Vagina (tissue), 2 donors: ENCODE results near the gene BAHCC1. TPM values are rescaled to one million over a fixed set of nuclear protein-coding genes. Genes with fewer than 3 reads are reported as not detected.

ENCODE experiments used
- DNase-seq, 2 donors: peaks; one replicate each; pipeline ENCODE4 v3.0.0-alpha.2; 2017; ENCODE audit errors: extremely low spot score in 2 of 2
- H3K27ac ChIP-seq: fragments of 200-600 bp; sonication (generic); one replicate; pipeline ENCODE4 v1.5.1; 2019
- H3K27me3 ChIP-seq: fragments of 200-600 bp; sonication (generic); one replicate; pipeline ENCODE4 v1.5.1; 2019
- H3K36me3 ChIP-seq, 2 donors: fragments of 200-600 bp; sonication (generic); one replicate each; pipeline ENCODE4 v1.5.1; 2017 to 2019
- H3K4me1 ChIP-seq: fragments of 200-600 bp; sonication (generic); one replicate; pipeline ENCODE4 v1.5.1; 2019
- H3K4me3 ChIP-seq, 2 donors: fragments of 200-600 bp; sonication (generic); 1 replicate in 1 of 2; 2 replicates in 1 of 2; pipeline ENCODE4 v1.5.1; 2016 to 2019
- H3K9me3 ChIP-seq: fragments of 200-600 bp; sonication (generic); one replicate; pipeline ENCODE4 v1.5.1; 2019
- CTCF ChIP-seq, 3 experiments: fragments of 450-650 bp in 2 of 3; fragments of 200-600 bp in 1 of 3; sonication (generic) in 1 of 3; IDR thresholded peaks; one replicate each; pipeline ENCODE4 v1.5.1; 2017 to 2019; ENCODE audit warnings: antibody characterized with exemption in 3 of 3, mild to moderate bottlenecking in 2 of 3, moderate library complexity in 2 of 3
- POLR2A ChIP-seq, 2 donors: fragments of 450-650 bp; IDR thresholded peaks; one replicate each; pipeline ENCODE4 v1.6.1; 2017; ENCODE audit warnings: antibody characterized with exemption in 2 of 2, mild to moderate bottlenecking in 2 of 2, moderate library complexity in 2 of 2
- POLR2AphosphoS5 ChIP-seq, 2 donors: sonication (generic); formaldehyde crosslinking; IDR thresholded peaks; one replicate each; pipeline ENCODE4 v1.9.0; 2017; ENCODE audit warnings: antibody characterized with exemption in 2 of 2, mild to moderate bottlenecking in 2 of 2, low read depth in 1 of 2; ENCODE audit not compliant: insufficient read depth in 1 of 2
- intact Hi-C: fragments of 100-400 bp; cut with DNase I; formaldehyde crosslinking; loops from one replicate; pipeline ENCODE4 v1.15.1; 2023
- total RNA-seq: library from RNA; depleted of rRNA; stranded (reverse); fragments of >200 nt; gene quantifications from one replicate; pipeline ENCODE4 v1.2.3, GENCODE V29; 2016

The BAHCC1 gene
- total RNA-seq, 1 donor from 2014 or later, result 9.1 TPM

DNA sequence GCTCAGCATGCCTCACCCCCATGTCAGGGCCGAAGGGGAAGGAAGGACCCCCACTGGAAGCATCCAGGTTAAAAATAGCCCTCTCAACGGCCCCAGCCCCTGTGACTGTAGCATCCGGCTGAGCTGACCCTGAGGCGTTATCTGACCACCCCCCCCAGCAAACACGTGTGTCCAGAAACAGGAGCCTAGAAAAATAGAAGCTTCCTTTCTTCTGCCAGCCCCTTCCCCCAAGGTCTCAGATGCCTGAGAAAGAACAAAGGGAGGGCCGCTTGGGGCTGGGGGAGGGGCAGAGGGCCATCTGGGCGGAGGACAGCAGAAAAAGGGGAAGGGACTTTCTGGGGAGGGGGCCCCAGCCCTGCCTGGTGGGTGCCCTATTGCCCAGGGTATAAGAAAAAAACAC is 61.5 kb downstream of the BAHCC1 start:
- Histone ChIP-seq H3K27me3 (no peaks in the 10 kb centered on the region), H3K4me3 (no peak overlapping the region), H3K4me1 (no peaks in the 10 kb centered on the region), H3K27ac (no peak overlapping the region), H3K36me3 (no peaks in the 10 kb centered on the region), H3K9me3 (no peaks in the 10 kb centered on the region)
- intact Hi-C loops, result no loop called here
- no peak for DNase-seq
- TF ChIP-seq POLR2AphosphoS5 (IDR thresholded peaks at IDR 0.05; ENCODE audit: insufficient read depth in 1 of 2, low read depth in 1 of 2) (no peak), POLR2A (IDR thresholded peaks at IDR 0.05) (no peak), CTCF (IDR thresholded peaks at IDR 0.05) (no peak)

GRCh38 chr17:81457401-81457800 is 62.1 kb downstream of the BAHCC1 start:
- TF ChIP-seq POLR2AphosphoS5 (IDR thresholded peaks at IDR 0.05; ENCODE audit: insufficient read depth in 1 of 2, low read depth in 1 of 2) (no peak), CTCF (IDR thresholded peaks at IDR 0.05) (no peak), POLR2A (IDR thresholded peaks at IDR 0.05) (no peak)
- intact Hi-C loops, result no loop called here
- no peaks in the 10 kb centered on the region for H3K9me3 ChIP-seq
- H3K27ac ChIP-seq, result no peak overlapping the region
- H3K36me3 ChIP-seq, result no peaks in the 10 kb centered on the region
- no peak overlapping the region for H3K4me3 ChIP-seq
- no peak for DNase-seq
- no peaks in the 10 kb centered on the region for H3K4me1 ChIP-seq
- no peaks in the 10 kb centered on the region for H3K27me3 ChIP-seq

GRCh38 chr17:81457917-81458555 is 62.8 kb downstream of the BAHCC1 start:
- Histone ChIP-seq H3K27ac (no peak overlapping the region), H3K27me3 (no peaks in the 10 kb centered on the region), H3K4me1 (no peaks in the 10 kb centered on the region), H3K36me3 (no peaks in the 10 kb centered on the region), H3K9me3 (no peaks in the 10 kb centered on the region), H3K4me3 (no peak overlapping the region)
- DNase-seq, result no peak
- intact Hi-C loops, result no loop called here
- TF ChIP-seq POLR2AphosphoS5 (IDR thresholded peaks at IDR 0.05; ENCODE audit: insufficient read depth in 1 of 2, low read depth in 1 of 2) (no peak), POLR2A (IDR thresholded peaks at IDR 0.05) (no peak), CTCF (IDR thresholded peaks at IDR 0.05) (no peak)

DNA sequence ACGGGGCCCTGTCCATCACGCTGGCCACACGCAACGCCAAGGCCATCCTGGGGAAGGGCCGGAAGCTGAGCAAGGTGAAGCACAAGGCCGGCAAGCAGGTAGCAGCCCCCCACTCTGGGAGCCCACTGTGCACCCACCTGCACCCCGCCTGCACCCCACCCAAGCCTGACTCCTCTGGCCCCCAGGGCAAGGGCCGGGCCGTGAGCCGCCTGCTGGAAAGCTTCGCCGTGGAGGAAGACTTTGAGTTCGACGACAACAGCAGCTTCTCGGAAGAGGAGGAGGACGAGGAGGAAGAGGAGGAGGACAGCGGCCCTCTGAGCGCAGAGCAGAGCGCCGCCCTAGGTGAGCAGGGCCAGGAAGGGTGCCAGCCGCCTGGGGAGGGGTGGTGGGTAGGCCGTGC is 63.4 kb downstream of the BAHCC1 start:
- H3K36me3 ChIP-seq, result no peaks in the 10 kb centered on the region
- DNase-seq, result no peak
- no peaks in the 10 kb centered on the region for H3K4me1 ChIP-seq
- no peak overlapping the region for H3K4me3 ChIP-seq
- no peaks in the 10 kb centered on the region for H3K9me3 ChIP-seq
- no peaks in the 10 kb centered on the region for H3K27me3 ChIP-seq
- intact Hi-C loops, result no loop called here
- H3K27ac ChIP-seq, result no peak overlapping the region
- TF ChIP-seq POLR2AphosphoS5 (IDR thresholded peaks at IDR 0.05; ENCODE audit: insufficient read depth in 1 of 2, low read depth in 1 of 2), result no peak
- no peak for TF ChIP-seq CTCF (IDR thresholded peaks at IDR 0.05)
- no peak for TF ChIP-seq POLR2A (IDR thresholded peaks at IDR 0.05)

- Histone ChIP-seq H3K4me3 (no peak overlapping the region), H3K36me3 (no peaks in the 10 kb centered on the region)
Observed at GRCh38 chr17:81459224-81459623, 64.0 kb downstream of the BAHCC1 start.

More at GRCh38 chr17:81459224-81459623, 64.0 kb downstream of the BAHCC1 start:
- H3K27ac ChIP-seq, result no peak overlapping the region
- intact Hi-C loops, result no loop called here
- no peaks in the 10 kb centered on the region for H3K9me3 ChIP-seq
- no peaks in the 10 kb centered on the region for H3K4me1 ChIP-seq
- no peaks in the 10 kb centered on the region for H3K27me3 ChIP-seq
- TF ChIP-seq POLR2AphosphoS5 (IDR thresholded peaks at IDR 0.05; ENCODE audit: insufficient read depth in 1 of 2, low read depth in 1 of 2) (no peak), CTCF (IDR thresholded peaks at IDR 0.05) (no peak), POLR2A (IDR thresholded peaks at IDR 0.05) (no peak)
- no peak for DNase-seq
